ENCODE results near the gene CACNA2D2. TPM values are rescaled to one million over a fixed set of nuclear protein-coding genes. Genes with fewer than 3 reads are reported as not detected.

Gene CACNA2D2
- total and polyA plus RNA-seq, 2 of the 4 experiments (the other 2 are of a cell fraction): 0.15 TPM; not detected in 1

Small RNA genes lying within 50 kb of the gene (microRNA-seq; reads per million reads assigned to microRNA genes)
- gene RNA5SP131 (ENCODE audit: insufficient read depth, insufficient read length): not detected

Small RNA genes lying within 50 kb of the gene (small RNA-seq; reads per million reads assigned to genes)
- gene RNA5SP131: 0 to 7.5 (median 0.57) reads per million in 5 experiments

Other genes with a start within 250 kb of the CACNA2D2 start
- 3.9 and 4.3 TPM in 2 replicates for gene SEMA3B, start 234.5 kb downstream of the CACNA2D2 start, total RNA-seq (2012; rRNA removed)
- 29.3 and 34.3 TPM in 2 replicates for gene SEMA3B, start 234.5 kb downstream of the CACNA2D2 start, polyA plus RNA-seq (2012; rRNA removed)
- under 0.01 TPM in 2 replicates for gene LSMEM2, start 224.5 kb downstream of the CACNA2D2 start, total RNA-seq (2012; rRNA removed)
- not detected in 2 replicates for gene LSMEM2, start 224.5 kb downstream of the CACNA2D2 start, polyA plus RNA-seq (2012; rRNA removed)
- 48.6 and 52.7 TPM in 2 replicates for gene IFRD2, start 211.2 kb downstream of the CACNA2D2 start, total RNA-seq (2012; rRNA removed)
- 79.1 and 85.2 TPM in 2 replicates for gene IFRD2, start 211.2 kb downstream of the CACNA2D2 start, polyA plus RNA-seq (2012; rRNA removed)
- 2.2 and 2.7 TPM in 2 replicates for gene HYAL3, start 204.2 kb downstream of the CACNA2D2 start, total RNA-seq (2012; rRNA removed)
- 5.7 and 7.6 TPM in 2 replicates for gene HYAL3, start 204.2 kb downstream of the CACNA2D2 start, polyA plus RNA-seq (2012; rRNA removed)
- 3.1 and 5.0 TPM in 2 replicates for gene NAA80, start 204.2 kb downstream of the CACNA2D2 start, total RNA-seq (2012; rRNA removed)
- 14.2 and 14.4 TPM in 2 replicates for gene NAA80, start 204.2 kb downstream of the CACNA2D2 start, polyA plus RNA-seq (2012; rRNA removed)
- gene HYAL1, start 200.1 kb downstream of the CACNA2D2 start, total RNA-seq (2012; rRNA removed): under 0.01 and 0.36 TPM in 2 replicates
- 0.29 and 0.32 TPM in 2 replicates for gene HYAL1, start 200.1 kb downstream of the CACNA2D2 start, polyA plus RNA-seq (2012; rRNA removed)
- 53.6 and 56.8 TPM in 2 replicates for gene HYAL2, start 180.9 kb downstream of the CACNA2D2 start, total RNA-seq (2012; rRNA removed)
- gene HYAL2, start 180.9 kb downstream of the CACNA2D2 start, polyA plus RNA-seq (2012; rRNA removed): 104 and 114 TPM in 2 replicates
- gene TUSC2, start 175.4 kb downstream of the CACNA2D2 start, total RNA-seq (2012; rRNA removed): 13.4 and 14.2 TPM in 2 replicates
- gene TUSC2, start 175.4 kb downstream of the CACNA2D2 start, polyA plus RNA-seq (2012; rRNA removed): 24.0 and 24.8 TPM in 2 replicates
- gene RASSF1, start 162.8 kb downstream of the CACNA2D2 start, total RNA-seq (2012; rRNA removed): 17.4 and 18.3 TPM in 2 replicates
- gene RASSF1, start 162.8 kb downstream of the CACNA2D2 start, polyA plus RNA-seq (2012; rRNA removed): 53.4 and 55.6 TPM in 2 replicates
- 0.83 and 1.1 TPM in 2 replicates for gene ZMYND10, start 157.9 kb downstream of the CACNA2D2 start, total RNA-seq (2012; rRNA removed)
- 1.1 and 1.4 TPM in 2 replicates for gene ZMYND10, start 157.9 kb downstream of the CACNA2D2 start, polyA plus RNA-seq (2012; rRNA removed)
- 27.5 and 38.7 TPM in 2 replicates for gene NPRL2, start 152.9 kb downstream of the CACNA2D2 start, total RNA-seq (2012; rRNA removed)
- gene NPRL2, start 152.9 kb downstream of the CACNA2D2 start, polyA plus RNA-seq (2012; rRNA removed): 38.3 and 38.5 TPM in 2 replicates
- gene CYB561D2, start 152.8 kb downstream of the CACNA2D2 start, total RNA-seq (2012; rRNA removed): 26.1 and 29.2 TPM in 2 replicates
- gene CYB561D2, start 152.8 kb downstream of the CACNA2D2 start, polyA plus RNA-seq (2012; rRNA removed): 31.7 and 41.5 TPM in 2 replicates
- gene TMEM115, start 144.1 kb downstream of the CACNA2D2 start, total RNA-seq (2012; rRNA removed): 35.3 and 35.6 TPM in 2 replicates
- 47.3 and 54.3 TPM in 2 replicates for gene TMEM115, start 144.1 kb downstream of the CACNA2D2 start, polyA plus RNA-seq (2012; rRNA removed)
- 6.8 and 6.9 TPM in 2 replicates for gene C3orf18, start 64.1 kb upstream of the CACNA2D2 start, total RNA-seq (2012; rRNA removed)
- 10.6 and 10.9 TPM in 2 replicates for gene C3orf18, start 64.1 kb upstream of the CACNA2D2 start, polyA plus RNA-seq (2012; rRNA removed)
- 12.5 and 17.2 TPM in 2 replicates for gene HEMK1, start 65.9 kb upstream of the CACNA2D2 start, total RNA-seq (2012; rRNA removed)
- gene HEMK1, start 65.9 kb upstream of the CACNA2D2 start, polyA plus RNA-seq (2012; rRNA removed): 20.6 and 20.8 TPM in 2 replicates
- 0.83 and 0.90 TPM in 2 replicates for gene CISH, start 108.1 kb upstream of the CACNA2D2 start, total RNA-seq (2012; rRNA removed)
- gene CISH, start 108.1 kb upstream of the CACNA2D2 start, polyA plus RNA-seq (2012; rRNA removed): 4.0 and 4.6 TPM in 2 replicates
- gene MAPKAPK3, start 113.5 kb upstream of the CACNA2D2 start, total RNA-seq (2012; rRNA removed): 48.3 and 57.2 TPM in 2 replicates
- gene MAPKAPK3, start 113.5 kb upstream of the CACNA2D2 start, polyA plus RNA-seq (2012; rRNA removed): 38.3 and 43.8 TPM in 2 replicates
- gene DOCK3, start 171.3 kb upstream of the CACNA2D2 start, total RNA-seq (2012; rRNA removed): under 0.01 TPM in 2 replicates
- 0.10 and 0.12 TPM in 2 replicates for gene DOCK3, start 171.3 kb upstream of the CACNA2D2 start, polyA plus RNA-seq (2012; rRNA removed)